HG02852 (cell line): Measurements from ENCODE around the gene DDT.
"Not testable (repeated sequence)": the region's sequence is repeated elsewhere in the genome, so short reads cannot be mapped to it uniquely, and the experiment has no call there.

Source experiments
- ATAC-seq: cut with Tn5 transposase; IDR thresholded peaks from one replicate; pipeline ENCODE4 v1.9.1; 2021; ENCODE audit warnings: mild to moderate bottlenecking, moderate library complexity; ENCODE audit not compliant: unreplicated experiment

Gene DDT

DNA sequence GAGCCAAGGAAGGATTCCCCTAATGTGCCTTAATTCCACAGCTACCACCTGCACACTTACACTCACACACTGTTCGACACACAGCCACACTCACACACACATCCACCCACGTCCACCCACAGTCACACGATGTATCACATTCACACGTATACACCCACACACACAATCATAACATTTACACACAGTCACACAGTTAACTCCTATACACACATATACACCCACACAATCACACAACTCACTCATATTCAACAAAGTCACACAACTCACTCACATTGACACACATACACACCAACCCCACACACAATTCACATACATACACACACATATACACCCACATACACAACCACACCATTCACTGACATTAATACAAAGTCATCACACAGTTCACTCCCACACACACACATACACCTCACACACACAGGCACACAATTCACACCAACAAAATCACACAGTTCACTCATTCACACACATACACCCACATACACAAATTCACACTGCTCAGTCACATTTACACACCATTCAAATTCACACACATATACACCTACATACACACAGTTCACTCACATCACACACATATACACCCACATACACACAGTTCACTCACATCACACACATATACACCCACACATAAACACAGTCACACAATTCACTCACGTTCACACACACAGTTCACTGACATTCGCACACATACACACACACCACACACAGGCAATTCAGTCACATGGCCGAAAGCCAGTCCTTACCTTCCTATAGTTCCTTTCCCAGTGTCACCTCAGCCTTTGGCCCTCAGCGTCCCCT, 19.8 kb downstream of the DDT start:
- ATAC-seq: not testable (repeated sequence)

DNA sequence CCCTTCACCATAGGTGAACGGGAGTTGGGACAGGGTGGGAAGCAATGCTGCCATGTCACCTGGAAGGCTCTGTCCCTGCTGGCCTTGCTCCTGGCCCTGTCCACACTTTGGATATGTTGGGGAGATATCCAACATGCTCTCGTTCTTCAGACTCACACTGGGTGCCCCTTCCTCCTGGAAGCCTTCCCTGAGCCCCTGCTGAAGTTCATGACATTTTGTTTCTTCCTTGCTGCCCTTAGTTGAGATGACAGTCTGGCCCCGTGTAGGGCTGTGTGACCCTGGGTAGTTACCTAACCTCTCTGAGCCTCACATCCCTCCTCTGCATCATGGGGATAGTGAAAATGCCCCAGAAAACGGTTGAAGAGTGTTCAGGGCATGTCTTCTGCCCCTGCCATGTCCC, 20.8 kb downstream of the DDT start:
- not testable (repeated sequence) for ATAC-seq

DNA sequence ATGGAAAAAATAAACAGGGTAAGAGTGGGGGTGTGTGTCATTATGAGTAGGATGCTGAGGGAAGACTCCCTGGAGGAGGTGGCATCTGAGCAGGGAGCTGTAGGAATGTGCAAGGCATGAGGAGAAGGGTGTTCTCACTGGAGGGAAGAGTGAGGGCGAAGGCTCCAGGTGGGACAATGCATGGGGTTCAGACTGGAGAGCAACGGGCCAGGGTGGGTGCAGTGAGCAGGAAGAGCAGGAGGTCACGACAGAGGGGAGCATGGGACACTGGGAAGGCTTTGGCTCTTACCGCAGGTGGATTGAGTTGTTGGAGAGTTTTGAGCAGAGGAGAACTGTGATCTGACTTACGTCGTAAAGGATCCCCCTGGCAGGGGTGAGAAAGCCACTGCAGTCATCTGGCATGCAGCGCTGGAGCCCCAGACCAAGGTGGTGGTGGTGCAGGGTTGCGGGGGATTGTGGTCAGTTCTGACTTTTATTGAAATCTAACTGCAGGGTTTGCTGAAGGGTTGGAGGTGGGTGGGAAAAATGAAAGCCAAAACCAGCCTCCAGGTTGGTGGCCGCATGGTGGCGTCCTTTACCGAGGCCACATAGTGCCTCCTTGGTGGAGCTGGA, 21.3 kb downstream of the DDT start:
- not testable (repeated sequence) for ATAC-seq

DNA sequence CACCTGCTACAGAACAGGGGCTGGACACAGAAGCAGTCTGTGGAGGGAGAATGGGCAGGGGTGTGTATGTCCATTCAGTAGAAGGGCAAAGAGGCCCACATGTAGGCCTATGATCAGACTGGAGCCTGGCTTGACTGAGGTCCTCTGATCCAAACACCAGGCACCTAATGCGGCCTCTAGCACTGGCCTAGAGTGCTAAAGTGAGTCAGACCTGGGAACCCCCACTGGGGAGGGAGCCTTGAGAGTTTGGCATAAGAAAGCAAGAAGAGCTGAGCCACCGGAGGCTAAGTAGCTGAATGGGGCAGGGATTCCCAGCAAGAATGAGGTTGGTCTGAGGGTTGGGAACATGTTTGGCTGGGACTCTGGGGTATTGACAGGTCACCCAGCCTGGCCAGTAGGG, 22.9 kb downstream of the DDT start:
- not testable (repeated sequence) for ATAC-seq

DNA sequence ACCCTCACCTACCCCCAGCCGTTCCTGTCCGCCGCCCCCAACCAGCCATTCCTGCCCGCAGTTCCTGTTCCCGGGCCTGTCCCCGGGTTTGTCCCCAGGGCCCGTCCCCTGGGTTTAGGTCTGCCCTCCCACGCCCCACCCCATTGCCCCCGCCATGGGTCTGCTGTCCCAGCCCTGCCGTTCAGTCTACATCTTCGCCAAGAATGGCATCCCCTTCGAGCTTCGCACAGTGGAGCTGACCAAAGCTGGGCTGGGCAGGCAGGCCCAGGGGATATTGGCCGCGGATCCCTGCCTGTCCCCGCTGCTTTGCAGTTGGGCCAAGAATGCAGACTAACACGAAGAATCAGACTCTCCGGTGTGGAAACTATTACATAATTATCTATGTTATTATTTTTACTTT, 24.5 kb downstream of the DDT start:
- not testable (repeated sequence) for ATAC-seq

DNA sequence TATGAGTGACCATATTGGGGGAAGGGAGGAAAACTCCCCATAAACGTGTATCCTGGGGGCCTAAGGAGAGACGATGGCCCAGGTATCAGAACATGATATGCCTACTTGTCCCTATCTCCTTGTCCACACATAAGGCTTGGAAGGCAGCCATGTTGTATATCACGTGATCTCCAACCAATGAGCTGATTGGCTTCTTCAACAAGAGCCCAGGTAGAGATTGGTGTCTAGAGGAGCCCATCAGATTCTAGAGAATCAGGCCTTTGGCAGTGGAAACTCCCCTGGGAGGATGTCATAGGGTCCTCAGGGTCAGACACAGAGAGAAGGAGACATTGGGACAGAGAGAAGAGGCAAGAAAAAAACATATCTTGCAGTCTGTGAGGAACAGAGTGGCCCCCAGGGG, 26.9 kb downstream of the DDT start:
- ATAC-seq: not testable (repeated sequence)

DNA sequence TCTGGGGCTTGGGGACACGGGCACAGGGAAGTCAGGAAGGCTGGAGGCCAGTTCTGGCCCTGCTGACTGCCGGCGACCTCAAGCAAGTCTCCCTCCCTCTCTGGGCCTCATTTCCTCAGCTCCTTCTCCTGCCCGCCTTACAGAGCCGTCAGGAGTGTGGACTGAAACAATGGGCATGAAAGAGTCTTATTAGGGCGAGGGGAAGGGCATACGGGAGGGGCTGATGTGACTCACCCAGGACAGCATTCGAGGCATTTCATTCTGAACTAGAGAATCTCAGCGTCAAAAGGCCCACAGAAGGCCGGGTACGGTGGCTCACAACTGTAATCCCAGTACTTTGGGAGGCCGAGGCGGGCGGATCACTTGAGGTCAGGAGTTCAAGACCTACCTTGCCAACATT, 34.1 kb downstream of the DDT start:
- not testable (repeated sequence) for ATAC-seq

DNA sequence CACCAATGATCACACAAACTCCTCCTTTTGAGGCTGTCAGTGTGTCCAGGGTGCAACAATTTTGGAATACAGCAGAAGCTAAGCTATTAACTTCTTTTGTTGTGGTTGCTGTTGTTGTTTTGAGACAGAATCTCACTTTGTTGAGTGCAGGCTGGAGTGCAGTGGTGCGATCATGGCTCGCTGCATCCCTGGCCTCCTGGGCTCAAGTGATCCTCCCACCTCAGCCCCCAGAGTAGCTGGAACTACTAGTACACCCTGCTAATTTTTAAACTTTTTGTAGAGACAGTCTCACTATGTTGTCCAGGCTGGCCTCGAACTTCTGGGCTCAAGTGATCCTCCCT, 35.3 kb downstream of the DDT start:
- ATAC-seq: no peak

DNA sequence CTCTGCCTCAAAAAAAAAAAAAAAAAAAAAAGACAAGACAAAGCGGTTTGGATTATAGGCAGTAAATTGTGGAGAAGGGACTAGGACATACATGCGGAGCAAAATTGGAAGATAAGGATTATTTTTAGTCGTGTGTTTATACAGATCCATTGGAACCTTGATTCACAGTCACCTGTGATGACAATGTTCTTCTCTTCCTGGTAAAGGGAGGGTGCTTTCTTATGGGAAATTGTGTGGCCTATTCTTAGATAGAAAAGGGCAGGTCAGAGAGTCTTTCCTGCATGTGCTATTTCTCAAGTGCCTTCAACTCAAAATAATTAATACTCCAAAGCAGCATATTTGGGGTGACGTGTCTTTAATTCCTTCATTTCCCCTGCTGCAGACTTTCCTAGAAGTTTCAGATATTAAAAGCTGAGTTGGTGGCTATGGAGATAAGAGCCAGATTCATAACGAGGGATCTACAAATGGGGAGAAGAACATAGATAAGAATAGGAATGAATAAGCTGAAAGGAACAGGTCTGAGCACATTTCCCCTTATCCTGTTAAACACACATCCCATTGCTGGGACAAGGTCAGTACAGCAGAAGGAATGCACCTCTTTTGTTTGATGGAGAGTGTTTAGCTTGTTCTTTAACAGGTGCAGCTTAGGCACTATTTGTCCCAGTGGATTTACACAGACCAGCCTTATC, 35.8 kb downstream of the DDT start:
- no peak for ATAC-seq

DNA sequence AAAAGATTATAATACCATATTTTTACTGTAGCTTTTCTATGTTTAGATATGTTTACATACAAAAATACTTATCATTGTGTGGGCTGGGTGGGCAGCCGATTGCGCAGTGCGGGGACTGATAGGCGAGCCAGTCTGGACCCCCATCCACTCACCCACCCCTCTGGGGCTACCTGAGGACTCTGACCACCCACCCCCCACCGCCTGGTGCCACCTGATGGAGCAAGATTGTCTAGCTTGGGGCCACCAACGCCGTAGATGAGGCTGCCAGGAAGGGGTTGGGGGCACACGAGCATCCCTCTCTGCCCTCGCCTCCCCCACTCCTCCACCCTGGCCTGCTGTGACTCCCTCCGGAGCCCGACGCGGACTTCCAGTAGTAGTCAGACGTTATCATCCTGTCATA, 47.7 kb downstream of the DDT start:
- ATAC-seq: no peak

DNA sequence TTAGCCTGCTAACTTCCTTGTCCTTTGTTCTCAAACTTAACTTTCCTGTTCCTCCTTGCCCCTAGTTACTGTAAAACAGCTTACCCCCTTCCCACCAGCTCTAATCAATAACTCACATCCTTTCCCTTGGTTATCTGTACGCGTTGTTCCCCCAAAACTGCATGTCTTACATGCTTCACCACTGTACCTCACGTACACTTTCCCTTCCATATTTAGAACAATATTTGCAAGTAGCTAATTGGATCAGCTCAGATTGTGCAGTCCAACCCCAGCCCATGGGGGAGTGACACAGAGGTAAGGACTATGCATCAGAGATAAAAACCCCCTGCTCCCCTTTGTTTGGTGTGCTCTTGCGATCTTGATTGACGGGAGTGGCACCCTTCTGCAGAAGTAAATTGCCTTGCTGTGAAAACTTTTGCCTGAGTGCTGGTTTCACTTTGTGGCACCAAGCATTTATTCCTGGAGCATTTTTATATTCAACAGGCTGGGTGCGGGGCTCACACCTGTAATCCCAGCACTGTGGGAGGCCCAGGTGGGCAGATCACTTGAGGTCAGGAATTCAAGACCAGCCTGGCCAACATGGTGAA, 49.1 kb downstream of the DDT start:
- no peak for ATAC-seq

DNA sequence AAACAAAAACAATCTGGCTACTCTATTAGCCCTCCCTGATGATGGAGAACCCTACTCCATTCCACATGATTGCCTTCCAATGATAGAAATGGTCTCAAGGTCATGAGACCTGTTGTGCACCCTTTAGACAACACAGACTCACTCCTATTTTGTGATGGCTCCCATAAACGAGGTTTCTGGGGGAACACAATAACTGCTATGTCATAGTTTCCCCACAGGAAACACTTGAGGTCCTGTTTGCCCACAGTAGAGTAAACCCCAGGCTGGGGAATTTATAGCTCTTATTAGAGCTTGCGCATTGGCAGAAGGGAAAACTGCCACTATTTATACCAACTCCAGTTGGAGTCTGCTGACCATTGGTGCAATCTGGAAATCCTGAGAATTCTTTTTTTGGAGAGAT, 51.3 kb downstream of the DDT start:
- ATAC-seq: no peak

DNA sequence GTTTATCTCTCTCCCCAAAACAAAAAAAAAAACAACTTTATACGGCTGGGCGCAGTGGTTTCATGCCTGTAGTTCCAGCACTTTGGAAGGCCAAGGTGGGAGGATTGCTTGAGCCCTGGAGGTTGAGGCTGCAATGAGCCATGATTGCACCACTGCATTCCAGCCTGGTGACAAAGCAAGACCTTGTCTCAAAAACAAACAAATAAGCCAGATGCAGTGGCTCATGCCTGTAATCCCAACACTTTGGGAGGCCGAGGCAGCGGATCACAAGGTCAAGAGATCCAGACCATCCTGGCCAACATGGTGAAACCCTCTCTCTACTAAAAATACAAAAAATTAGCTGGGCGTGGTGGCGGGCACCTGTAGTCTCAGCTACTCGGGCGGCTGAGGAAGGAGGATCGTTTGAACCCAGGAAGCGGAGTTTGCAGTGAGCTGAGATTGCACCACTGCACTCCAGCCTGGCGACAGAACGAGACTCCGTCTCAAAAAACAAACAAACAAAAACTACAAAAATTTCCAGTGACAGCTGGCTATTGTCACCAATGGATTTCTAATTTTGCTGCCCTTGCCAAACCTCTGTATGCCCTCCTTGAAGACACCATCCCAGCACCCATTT, 52.5 kb downstream of the DDT start:
- ATAC-seq: not testable (repeated sequence)
